Activated CD4-positive, alpha-beta T cell treated with anti-CD3 and anti-CD28 coated beads, Interleukin-2, Interleukin-6, amounts not matched to agents 100 ng/mL and 50 ng/mL, durations not matched to agents 16 hours and 8 hours (primary cell): ENCODE data around the gene HMCN1.
"Not testable (repeated sequence)": the region's sequence is repeated elsewhere in the genome, so short reads cannot be mapped to it uniquely, and the experiment has no call there.

ENCODE experiments used
- DNase-seq: peaks from one replicate; pipeline ENCODE4 v3.0.0-alpha.2; 2020

Gene HMCN1

GRCh38 chr1:186102547-186103148, 368.5 kb downstream of the HMCN1 start:
- DNase-seq = no peak

- DNase-seq = no peak
Measured at GRCh38 chr1:186104459-186104858, 370.3 kb downstream of the HMCN1 start.

- DNase-seq = no peak
Measured at GRCh38 chr1:186112280-186112679, 378.1 kb downstream of the HMCN1 start.

- no peak for DNase-seq
Measured at GRCh38 chr1:186113461-186113860, 379.3 kb downstream of the HMCN1 start.

- no peak for DNase-seq
Measured at GRCh38 chr1:186118724-186119123, 384.5 kb downstream of the HMCN1 start.

GRCh38 chr1:186122837-186123236, 388.6 kb downstream of the HMCN1 start:
- no peak for DNase-seq

- no peak for DNase-seq
Measured at GRCh38 chr1:186125035-186125434, 390.8 kb downstream of the HMCN1 start.

- no peak for DNase-seq
Measured at GRCh38 chr1:186125511-186125910, 391.3 kb downstream of the HMCN1 start.

GRCh38 chr1:186129758-186130157, 395.6 kb downstream of the HMCN1 start:
- no peak for DNase-seq

- no peak for DNase-seq
Measured at GRCh38 chr1:186139115-186139514, 404.9 kb downstream of the HMCN1 start.

GRCh38 chr1:186139701-186140100, 405.5 kb downstream of the HMCN1 start:
- DNase-seq = no peak

- DNase-seq = no peak
Measured at GRCh38 chr1:186142159-186142558, 408.0 kb downstream of the HMCN1 start.

- DNase-seq = no peak
Measured at GRCh38 chr1:186142916-186143315, 408.7 kb downstream of the HMCN1 start.

- DNase-seq = no peak
Measured at GRCh38 chr1:186143481-186143880, 409.3 kb downstream of the HMCN1 start.

- DNase-seq = no peak
Measured at GRCh38 chr1:186144505-186144904, 410.3 kb downstream of the HMCN1 start.

- DNase-seq = no peak
Measured at GRCh38 chr1:186146974-186147373, 412.8 kb downstream of the HMCN1 start.

- no peak for DNase-seq
Measured at GRCh38 chr1:186149591-186149990, 415.4 kb downstream of the HMCN1 start.

GRCh38 chr1:186152227-186152619, 418.0 kb downstream of the HMCN1 start:
- no peak for DNase-seq

GRCh38 chr1:186152620-186153239, 418.5 kb downstream of the HMCN1 start:
- DNase-seq = no peak

GRCh38 chr1:186154651-186155050, 420.5 kb downstream of the HMCN1 start:
- no peak for DNase-seq

GRCh38 chr1:186155594-186155993, 421.4 kb downstream of the HMCN1 start:
- DNase-seq = peak; percentile 45

- DNase-seq = not testable (repeated sequence)
Measured at GRCh38 chr1:186162895-186163294, 428.7 kb downstream of the HMCN1 start.

GRCh38 chr1:186164773-186165172, 430.6 kb downstream of the HMCN1 start:
- no peak for DNase-seq

- no peak for DNase-seq
Measured at GRCh38 chr1:186165303-186165702, 431.1 kb downstream of the HMCN1 start.

GRCh38 chr1:186167096-186167668, 433.0 kb downstream of the HMCN1 start:
- DNase-seq = no peak
